ENCODE results near the gene TDRD15.

TDRD15 gene

DNA sequence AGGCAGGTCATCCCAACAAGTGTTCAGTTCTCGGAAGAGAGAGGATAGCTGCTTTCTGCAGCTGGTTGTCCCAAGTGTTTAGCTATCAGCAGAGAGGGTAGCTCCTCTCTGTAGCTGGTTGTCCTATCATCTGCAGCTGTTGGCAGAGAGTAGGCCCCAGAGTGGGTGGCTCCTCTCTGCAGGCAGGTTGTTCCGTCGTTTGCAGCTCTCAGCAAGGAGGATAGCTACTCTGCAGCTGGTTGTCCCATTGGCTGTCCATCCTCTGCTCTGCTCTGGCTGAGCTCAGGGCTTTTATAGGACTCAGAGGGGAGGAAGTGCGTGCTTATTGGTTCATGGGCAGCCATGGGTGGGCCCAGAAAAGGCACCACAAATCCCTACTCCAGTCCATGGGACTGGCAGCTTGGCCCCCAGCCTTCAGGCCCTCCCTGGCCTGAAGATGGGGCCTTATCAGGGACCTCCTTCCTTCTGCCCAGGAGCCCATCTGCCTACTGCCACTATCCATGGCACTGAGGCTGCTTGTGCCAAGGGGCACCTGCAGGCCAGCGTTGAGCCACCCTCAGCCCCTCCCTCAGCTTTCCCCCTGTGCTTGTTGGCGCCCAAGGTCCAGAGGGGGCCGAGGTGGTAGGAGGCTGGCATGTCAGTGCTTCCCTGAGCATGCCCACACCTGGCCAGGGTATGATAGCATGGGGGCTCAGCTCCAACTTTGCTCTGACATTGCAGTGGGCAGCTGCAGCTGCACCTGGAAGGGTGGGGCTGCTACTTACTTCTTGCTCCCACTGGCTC lies 38.3 kb downstream of the TDRD15 start:
- DNase-seq (ENCODE audit: low read depth, low spot score), result no peak
- H3K4me3 ChIP-seq (ENCODE audit: low read depth, low read length), result no peak overlapping the region
- ChIA-PET POLR2A (no interaction called here), CTCF (no interaction called here)
- TF ChIP-seq, protein P1, sequence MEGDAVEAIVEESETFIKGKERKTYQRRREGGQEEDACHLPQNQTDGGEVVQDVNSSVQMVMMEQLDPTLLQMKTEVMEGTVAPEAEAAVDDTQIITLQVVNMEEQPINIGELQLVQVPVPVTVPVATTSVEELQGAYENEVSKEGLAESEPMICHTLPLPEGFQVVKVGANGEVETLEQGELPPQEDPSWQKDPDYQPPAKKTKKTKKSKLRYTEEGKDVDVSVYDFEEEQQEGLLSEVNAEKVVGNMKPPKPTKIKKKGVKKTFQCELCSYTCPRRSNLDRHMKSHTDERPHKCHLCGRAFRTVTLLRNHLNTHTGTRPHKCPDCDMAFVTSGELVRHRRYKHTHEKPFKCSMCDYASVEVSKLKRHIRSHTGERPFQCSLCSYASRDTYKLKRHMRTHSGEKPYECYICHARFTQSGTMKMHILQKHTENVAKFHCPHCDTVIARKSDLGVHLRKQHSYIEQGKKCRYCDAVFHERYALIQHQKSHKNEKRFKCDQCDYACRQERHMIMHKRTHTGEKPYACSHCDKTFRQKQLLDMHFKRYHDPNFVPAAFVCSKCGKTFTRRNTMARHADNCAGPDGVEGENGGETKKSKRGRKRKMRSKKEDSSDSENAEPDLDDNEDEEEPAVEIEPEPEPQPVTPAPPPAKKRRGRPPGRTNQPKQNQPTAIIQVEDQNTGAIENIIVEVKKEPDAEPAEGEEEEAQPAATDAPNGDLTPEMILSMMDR (IDR thresholded peaks at IDR 0.05; ENCODE audit: insufficient read depth, low read length, missing control alignments), result no peak

DNA sequence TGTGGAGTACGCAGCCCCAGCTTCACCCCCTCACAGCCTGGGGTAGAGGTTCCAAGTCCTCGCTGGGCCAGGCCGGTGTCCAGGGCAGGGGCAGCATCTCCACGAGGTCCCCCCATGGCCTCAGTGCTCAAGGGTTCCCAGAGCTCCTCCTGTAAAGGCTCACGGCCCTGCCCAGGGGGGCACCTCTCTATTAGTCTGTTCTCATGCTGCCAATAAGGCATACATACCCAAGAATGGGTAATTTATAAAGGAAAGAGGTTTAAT lies 38.8 kb downstream of the TDRD15 start:
- no peak for DNase-seq (ENCODE audit: low read depth, low spot score)
- H3K4me3 ChIP-seq (ENCODE audit: low read depth, low read length), result no peak overlapping the region
- POLR2A ChIA-PET, result no interaction called here
- CTCF ChIA-PET, result no interaction called here
- TF ChIP-seq, protein P1 (IDR thresholded peaks at IDR 0.05; ENCODE audit: insufficient read depth, low read length, missing control alignments), result no peak

DNA sequence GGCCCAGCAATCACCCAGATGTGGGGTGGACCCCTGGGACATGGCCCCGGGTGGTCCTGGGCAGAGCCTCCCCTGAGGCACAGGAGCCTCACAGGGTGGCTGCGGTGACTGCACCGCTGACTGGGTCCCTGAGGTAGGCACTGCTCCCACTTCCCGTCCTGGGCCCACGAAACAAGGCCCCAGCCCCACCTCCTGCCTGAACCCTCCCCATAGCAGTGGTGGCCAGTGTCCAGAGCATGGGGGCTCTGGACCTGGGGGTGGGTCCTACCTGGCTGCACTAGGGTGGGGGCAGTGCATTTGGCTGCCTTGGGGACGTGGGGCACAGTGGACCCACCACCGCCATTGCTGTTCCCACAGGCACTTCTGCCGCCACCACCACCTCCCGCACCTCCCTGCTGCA lies 39.4 kb downstream of the TDRD15 start:
- no peak overlapping the region for H3K4me3 ChIP-seq (ENCODE audit: low read depth, low read length)
- DNase-seq (ENCODE audit: low read depth, low spot score), result no peak
- POLR2A ChIA-PET, result no interaction called here
- TF ChIP-seq, protein P1 (IDR thresholded peaks at IDR 0.05; ENCODE audit: insufficient read depth, low read length, missing control alignments), result no peak
- CTCF ChIA-PET, result no interaction called here

DNA sequence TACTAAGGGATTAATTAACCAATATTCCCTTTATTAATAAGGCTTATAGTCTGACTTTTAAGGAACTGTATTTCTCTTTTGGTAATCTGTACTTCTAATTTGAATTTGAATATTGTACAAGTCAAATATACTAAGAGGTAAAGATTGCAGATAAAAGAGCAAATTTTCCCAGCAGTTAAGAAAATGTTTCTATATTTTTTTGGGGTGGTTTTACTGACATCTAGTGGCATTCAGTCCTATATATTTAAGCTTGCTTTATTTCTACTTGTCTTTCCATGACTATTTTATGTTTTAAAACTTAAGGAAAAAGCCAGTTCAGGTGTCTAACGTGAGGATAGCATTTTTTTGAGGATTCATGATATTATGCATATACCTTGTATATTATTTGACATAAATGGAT lies 41.6 kb downstream of the TDRD15 start:
- ChIA-PET POLR2A (no interaction called here), CTCF (interaction anchor here (1.1 kb wide), 2 partner anchors 121 to 504 kb away, joined by 3 to 4 read pairs; partner anchors contain the start of gene APOB)
- DNase-seq (ENCODE audit: low read depth, low spot score), result no peak
- H3K4me3 ChIP-seq (ENCODE audit: low read depth, low read length), result no peak overlapping the region
- TF ChIP-seq, protein P1 (IDR thresholded peaks at IDR 0.05; ENCODE audit: insufficient read depth, low read length, missing control alignments), result no peak

DNA sequence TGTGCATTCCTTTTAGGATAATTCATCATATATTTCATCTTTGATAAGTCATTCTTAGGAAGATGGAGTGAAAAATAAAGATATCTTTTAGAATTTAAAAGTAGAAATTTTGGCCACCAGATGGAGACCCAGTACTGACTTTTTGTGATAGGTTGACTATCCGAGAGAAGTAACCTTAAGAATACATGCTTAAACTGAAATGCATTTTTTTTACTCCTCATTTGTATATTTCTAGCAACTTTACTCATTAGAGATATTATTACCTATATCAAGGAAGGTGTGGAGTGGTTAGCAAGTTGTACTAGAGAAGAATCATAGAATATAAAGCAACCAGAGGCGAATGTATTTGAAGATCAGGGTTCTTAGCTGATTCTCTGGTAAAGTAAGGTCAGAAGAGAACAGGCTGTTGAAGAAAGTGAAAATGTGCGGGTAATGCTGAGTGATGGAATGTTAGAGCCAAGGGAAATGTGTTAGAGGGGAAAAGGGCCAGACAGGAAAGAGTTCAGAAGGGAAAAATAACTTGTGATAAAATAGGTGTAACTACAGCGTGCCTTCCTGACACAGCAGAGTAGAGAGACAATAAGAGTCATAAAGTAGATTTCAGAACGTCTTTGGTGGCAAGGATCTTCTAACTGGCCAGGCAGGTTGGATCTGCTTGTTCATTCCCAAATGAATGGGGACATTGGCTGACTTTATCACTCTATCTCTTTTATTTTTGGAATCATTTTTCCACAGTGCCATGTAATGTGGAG lies 52.3 kb downstream of the TDRD15 start:
- TF ChIP-seq, protein P1 (IDR thresholded peaks at IDR 0.05; ENCODE audit: insufficient read depth, low read length, missing control alignments), result no peak
- DNase-seq (ENCODE audit: low read depth, low spot score), result no peak
- CTCF ChIA-PET, result no interaction called here
- POLR2A ChIA-PET, result no interaction called here
- no peak overlapping the region for H3K4me3 ChIP-seq (ENCODE audit: low read depth, low read length)

DNA sequence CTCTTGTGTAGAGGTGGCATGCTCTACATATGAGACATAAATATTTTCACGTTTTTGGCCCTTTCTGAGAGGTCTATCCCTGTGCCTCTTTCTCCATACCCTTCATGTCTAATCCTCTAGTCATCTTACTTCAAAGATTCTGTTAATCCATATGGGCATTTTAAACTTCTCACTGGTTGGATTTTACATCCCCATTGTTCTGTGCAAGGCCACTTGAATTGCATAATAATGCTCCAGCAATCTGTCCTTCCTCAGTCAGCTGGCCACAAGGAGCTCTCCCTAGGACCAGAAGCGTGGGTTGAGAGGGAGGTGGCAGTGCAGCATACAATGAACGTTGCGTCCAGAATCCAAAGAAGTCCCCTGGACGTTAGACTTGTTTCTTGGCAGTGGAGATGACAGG lies 58.2 kb downstream of the TDRD15 start:
- DNase-seq (ENCODE audit: low read depth, low spot score), result no peak
- CTCF ChIA-PET, result no interaction called here
- TF ChIP-seq, protein P1 (IDR thresholded peaks at IDR 0.05; ENCODE audit: insufficient read depth, low read length, missing control alignments), result no peak
- H3K4me3 ChIP-seq (ENCODE audit: low read depth, low read length), result no peak overlapping the region
- POLR2A ChIA-PET, result no interaction called here
